Measurements from ENCODE around the gene DHPS. TPM values are rescaled to one million over a fixed set of nuclear protein-coding genes. Genes with fewer than 3 reads are reported as not detected.
A peak's percentile ranks its signal among the peaks of the same experiment; 100 is the strongest.
"Not testable (repeated sequence)": the region's sequence is repeated elsewhere in the genome, so short reads cannot be mapped to it uniquely, and the experiment has no call there.

The DHPS gene
- total RNA-seq, 4 donors from 2014 or later: 77.3 to 122 (median 92.1) TPM

- WGBS, 2 donors (ENCODE audit: low coverage in 1 of 2): 80 to 84% methylated on average over 3 to 4 of the region's 10 CpGs
- no peak for ATAC-seq
Measured at GRCh38 chr19:12646551-12646950, 35.1 kb downstream of the DHPS start.

DNA sequence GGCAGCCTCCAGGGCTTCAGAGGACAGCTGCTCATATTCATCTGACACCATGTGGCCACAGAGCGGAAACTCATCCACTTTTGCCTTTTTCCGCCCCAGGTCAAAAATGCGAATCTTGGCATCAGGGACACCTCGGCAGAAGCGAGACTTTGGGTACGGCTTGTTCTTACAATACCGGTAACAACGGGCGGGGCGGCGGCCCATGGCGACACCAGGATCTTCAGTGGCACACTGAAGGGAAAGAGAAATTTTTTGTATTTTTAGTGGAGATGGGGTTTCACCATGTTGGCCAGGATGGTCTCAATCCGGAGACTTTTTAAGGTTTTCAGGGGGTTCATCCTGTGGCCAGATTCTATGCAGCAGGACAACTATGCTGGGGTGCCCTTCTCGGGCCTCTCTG, 38.0 kb downstream of the DHPS start:
- not testable (repeated sequence) for ATAC-seq, H3K9me3 ChIP-seq, H3K36me3 ChIP-seq, H3K27me3 ChIP-seq, H3K27ac ChIP-seq, H3K4me3 ChIP-seq
- H3K4me1 ChIP-seq: peaks cover 0 to 29% (median 20%) of the 10 kb centered on the region in 3 donors
- WGBS, 2 donors (ENCODE audit: low coverage in 1 of 2): 93% methylated on average over 2 of the region's 14 CpGs; no CpG with 5 or more reads in 1 of the 2 donors

More at GRCh38 chr19:12646551-12646950, 35.1 kb downstream of the DHPS start:
- no peak for TF ChIP-seq POLR2AphosphoS5 (IDR thresholded peaks at IDR 0.05)
- TF ChIP-seq CTCF (IDR thresholded peaks at IDR 0.05): no peak
- TF ChIP-seq EP300 (IDR thresholded peaks at IDR 0.05): no peak
- TF ChIP-seq POLR2A (IDR thresholded peaks at IDR 0.05): no peak
- Histone ChIP-seq H3K27ac (no peak overlapping the region), H3K4me1 (peaks cover 0 to 19% (median 10%) of the 10 kb centered on the region in 3 donors), H3K9me3 (no peaks in the 10 kb centered on the region), H3K4me3 (no peak overlapping the region), H3K36me3 (peaks cover 0 to 6% of the 10 kb centered on the region in 2 donors), H3K27me3 (no peaks in the 10 kb centered on the region)

- WGBS, 2 donors (ENCODE audit: low coverage in 1 of 2): no CpG with 5 or more reads among the region's 26 CpGs
- no peak for ATAC-seq
- no peaks in the 10 kb centered on the region for H3K36me3 ChIP-seq
Measured at GRCh38 chr19:12642506-12642905, 39.2 kb downstream of the DHPS start.

DNA sequence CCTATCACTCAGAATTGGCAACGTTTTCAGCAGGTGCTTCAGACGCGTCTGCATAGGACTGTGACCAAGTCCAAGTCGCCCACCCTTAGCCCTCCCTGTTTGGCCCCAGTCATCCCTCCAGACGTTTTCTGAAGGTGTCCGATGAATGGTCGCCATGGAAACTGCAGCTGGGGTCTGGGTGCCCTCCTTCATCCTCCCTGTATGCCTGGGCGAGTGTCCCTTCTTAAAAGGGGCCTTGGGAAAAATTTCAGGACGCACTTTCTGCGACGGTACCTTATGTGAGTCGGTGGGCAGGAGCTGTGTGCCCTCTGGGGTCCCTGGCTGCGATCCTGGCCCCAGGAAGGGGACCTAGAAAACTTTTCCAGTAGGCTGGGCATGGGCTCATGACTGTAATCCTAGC, 40.2 kb downstream of the DHPS start:
- no peak for ATAC-seq
- peaks cover 0 to 13% (median 10%) of the 10 kb centered on the region in 3 donors for H3K4me1 ChIP-seq
- no peaks in the 10 kb centered on the region for H3K27me3 ChIP-seq
- WGBS, 2 donors (ENCODE audit: low coverage in 1 of 2): 34 to 57% methylated on average over 5 of the region's 13 CpGs
- H3K36me3 ChIP-seq: no peaks in the 10 kb centered on the region
- TF ChIP-seq POLR2AphosphoS5 (IDR thresholded peaks at IDR 0.05) (no peak), CTCF (IDR thresholded peaks at IDR 0.05) (no peak), POLR2A (IDR thresholded peaks at IDR 0.05) (no peak), EP300 (IDR thresholded peaks at IDR 0.05) (no peak)
- H3K27ac ChIP-seq: no peak overlapping the region
- no peaks in the 10 kb centered on the region for H3K9me3 ChIP-seq
- no peak overlapping the region for H3K4me3 ChIP-seq

More at GRCh38 chr19:12642506-12642905, 39.2 kb downstream of the DHPS start:
- no peaks in the 10 kb centered on the region for H3K9me3 ChIP-seq
- TF ChIP-seq CTCF (IDR thresholded peaks at IDR 0.05): no peak
- no peak for TF ChIP-seq POLR2A (IDR thresholded peaks at IDR 0.05)
- TF ChIP-seq POLR2AphosphoS5 (IDR thresholded peaks at IDR 0.05): no peak
- no peak for TF ChIP-seq EP300 (IDR thresholded peaks at IDR 0.05)
- H3K4me1 ChIP-seq: peaks cover 0 to 17% (median 10%) of the 10 kb centered on the region in 3 donors
- no peak overlapping the region for H3K27ac ChIP-seq
- no peak overlapping the region for H3K4me3 ChIP-seq
- no peaks in the 10 kb centered on the region for H3K27me3 ChIP-seq

- H3K4me1 ChIP-seq: peaks cover 0 to 13% (median 10%) of the 10 kb centered on the region in 3 donors
- WGBS, 2 donors (ENCODE audit: low coverage in 1 of 2): 0% methylated on average over 5 of the region's 39 CpGs; no CpG with 5 or more reads in 1 of the 2 donors
- no peaks in the 10 kb centered on the region for H3K9me3 ChIP-seq
- H3K36me3 ChIP-seq: no peaks in the 10 kb centered on the region
- peak; percentile 92 for ATAC-seq
- H3K27me3 ChIP-seq: no peaks in the 10 kb centered on the region
- H3K27ac ChIP-seq: peak overlapping the region in 1 of 4 donors; percentile 7
- peak in 3 of 4 experiments; percentile 72 to 86 (median 74) for TF ChIP-seq CTCF (IDR thresholded peaks at IDR 0.05)
- no peak for TF ChIP-seq POLR2A (IDR thresholded peaks at IDR 0.05)
- H3K4me3 ChIP-seq: peak overlapping the region in 1 of 2 donors; percentile 36
Measured at GRCh38 chr19:12639901-12640613, 41.6 kb downstream of the DHPS start.

Measured in gastroesophageal sphincter (tissue), 4 donors.